GM12872 (cell line): ENCODE data around the gene PPP6R3.

ENCODE experiments used
- CTCF ChIP-seq: IDR thresholded peaks from 3 replicates; pipeline ENCODE4 v1.5.1; 2011; ENCODE audit warnings: low read depth, mild to moderate bottlenecking, low read length, moderate library complexity; ENCODE audit not compliant: insufficient read depth

The PPP6R3 gene

DNA sequence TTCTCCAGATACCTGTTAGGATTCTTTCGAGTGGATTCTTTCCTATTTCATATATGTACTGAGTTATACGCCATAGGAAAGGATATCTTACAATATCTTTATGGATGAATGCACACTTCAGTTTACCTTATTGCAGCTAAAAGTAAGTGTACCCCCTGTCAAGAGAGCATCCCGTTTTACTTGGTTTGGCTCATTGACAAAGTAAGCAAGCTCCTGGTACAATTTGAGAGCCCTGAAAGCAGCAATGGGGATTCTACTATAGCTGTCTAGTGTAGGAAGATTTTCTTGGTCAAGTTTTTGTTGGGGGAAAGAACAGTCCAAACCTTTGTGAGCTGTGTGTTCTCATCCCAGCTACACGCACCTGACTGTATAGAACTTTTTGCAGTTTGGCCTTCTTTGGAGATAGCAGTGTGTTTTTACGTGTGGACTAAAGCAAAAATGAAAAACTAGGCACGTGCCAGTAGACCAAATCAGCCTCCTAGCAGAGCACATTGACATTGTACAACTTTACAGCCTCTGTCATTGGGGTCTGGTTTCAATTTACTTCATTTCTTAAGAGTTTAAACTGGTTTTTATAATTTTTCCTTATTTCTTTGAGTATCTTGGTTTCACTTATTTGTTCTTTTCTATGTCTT lies 44.0 kb downstream of the PPP6R3 start:
- no peak for TF ChIP-seq CTCF

DNA sequence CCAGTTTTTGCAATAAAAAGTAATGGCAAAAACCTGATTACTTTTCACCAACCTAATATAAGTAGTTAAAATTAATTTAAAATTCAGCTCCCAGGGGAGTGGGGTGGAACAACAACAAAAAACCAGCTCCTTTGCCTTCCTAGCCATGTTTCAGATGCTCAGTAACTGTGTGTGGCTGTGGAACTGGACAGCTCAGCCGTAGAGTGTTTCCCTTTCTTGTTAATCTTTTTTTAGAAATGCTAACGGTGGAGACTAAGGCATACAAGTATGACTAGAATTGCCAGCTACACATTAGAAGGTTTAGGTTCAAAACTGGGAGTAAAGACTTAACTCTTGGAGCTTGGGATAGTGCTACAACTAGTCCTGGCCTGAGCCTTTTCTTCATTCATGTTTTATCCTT lies 45.0 kb downstream of the PPP6R3 start:
- TF ChIP-seq CTCF = no peak

DNA sequence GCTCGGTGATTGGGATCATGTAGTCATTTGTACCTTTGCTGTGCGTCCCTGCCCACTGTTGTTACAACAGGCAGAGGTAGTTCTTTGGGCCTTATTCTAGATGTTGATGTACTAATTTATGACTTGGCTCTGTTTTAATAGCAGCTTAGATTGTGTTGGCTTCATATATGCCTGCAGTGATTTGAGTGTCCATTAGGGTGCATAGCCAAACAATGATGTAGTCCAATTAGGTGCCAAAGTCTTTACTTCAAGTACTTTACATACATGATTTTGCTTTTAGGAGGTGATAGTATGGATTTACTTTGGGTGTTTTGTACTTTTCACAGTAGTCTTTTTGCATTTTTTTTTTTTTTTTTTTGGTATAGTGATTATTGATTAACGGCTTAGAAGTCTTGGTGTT lies 46.4 kb downstream of the PPP6R3 start:
- TF ChIP-seq CTCF = peak; percentile 17; the same call in 1 of the 3 replicates

- no peak for TF ChIP-seq CTCF
Observed at GRCh38 chr11:68508425-68508824, 47.9 kb downstream of the PPP6R3 start.

GRCh38 chr11:68509066-68509465 lies 48.5 kb downstream of the PPP6R3 start:
- no peak for TF ChIP-seq CTCF

DNA sequence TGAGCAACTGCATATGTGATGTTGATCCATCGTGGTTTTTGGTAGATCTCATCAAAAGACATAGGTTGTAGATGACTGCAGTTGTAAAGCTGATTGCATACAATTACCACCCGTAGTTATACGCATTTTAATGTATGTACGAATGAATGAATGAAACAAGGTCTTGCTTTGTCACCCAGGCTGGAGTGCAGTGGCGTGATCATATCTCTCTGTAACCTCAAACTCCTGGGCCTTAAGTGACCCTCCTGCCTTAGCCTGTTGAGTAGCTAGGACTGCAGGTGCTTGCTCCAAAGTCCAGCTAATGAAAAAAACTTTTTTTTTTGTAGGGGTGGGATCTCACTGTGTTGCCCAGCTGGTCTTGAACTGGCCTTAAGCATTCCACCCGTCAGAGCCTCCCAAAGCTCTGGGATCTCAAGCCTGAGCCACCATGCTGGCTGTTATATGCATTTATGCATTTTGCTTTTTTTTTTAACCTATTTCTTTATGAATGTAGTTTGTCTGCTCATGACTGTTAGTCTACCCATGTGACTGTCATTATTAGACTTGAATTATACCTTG lies 53.5 kb downstream of the PPP6R3 start:
- TF ChIP-seq CTCF = no peak

- no peak for TF ChIP-seq CTCF
Observed at GRCh38 chr11:68517121-68517741, 56.7 kb downstream of the PPP6R3 start.
